ENCODE measurements around the gene NBPF3.

- TF ChIP-seq CTCF (IDR thresholded peaks at IDR 0.05; ENCODE audit: low read depth, low read length, poor library complexity, severe bottlenecking) (peak; percentile 44), EZH2phosphoT487 (IDR thresholded peaks at IDR 0.05; ENCODE audit: borderline replicate concordance, low read length) (no peak)
Measured at GRCh38 chr1:21490774-21491487, 51.0 kb downstream of the NBPF3 start.

Data from DOHH2 (cell line).